Measurements from ENCODE around the gene ABR. TPM values are rescaled to one million over a fixed set of nuclear protein-coding genes. Genes with fewer than 3 reads are reported as not detected.

ABR gene
- total and polyA plus RNA-seq, 8 donors = 59.0 to 187 (median 80.5) TPM

DNA sequence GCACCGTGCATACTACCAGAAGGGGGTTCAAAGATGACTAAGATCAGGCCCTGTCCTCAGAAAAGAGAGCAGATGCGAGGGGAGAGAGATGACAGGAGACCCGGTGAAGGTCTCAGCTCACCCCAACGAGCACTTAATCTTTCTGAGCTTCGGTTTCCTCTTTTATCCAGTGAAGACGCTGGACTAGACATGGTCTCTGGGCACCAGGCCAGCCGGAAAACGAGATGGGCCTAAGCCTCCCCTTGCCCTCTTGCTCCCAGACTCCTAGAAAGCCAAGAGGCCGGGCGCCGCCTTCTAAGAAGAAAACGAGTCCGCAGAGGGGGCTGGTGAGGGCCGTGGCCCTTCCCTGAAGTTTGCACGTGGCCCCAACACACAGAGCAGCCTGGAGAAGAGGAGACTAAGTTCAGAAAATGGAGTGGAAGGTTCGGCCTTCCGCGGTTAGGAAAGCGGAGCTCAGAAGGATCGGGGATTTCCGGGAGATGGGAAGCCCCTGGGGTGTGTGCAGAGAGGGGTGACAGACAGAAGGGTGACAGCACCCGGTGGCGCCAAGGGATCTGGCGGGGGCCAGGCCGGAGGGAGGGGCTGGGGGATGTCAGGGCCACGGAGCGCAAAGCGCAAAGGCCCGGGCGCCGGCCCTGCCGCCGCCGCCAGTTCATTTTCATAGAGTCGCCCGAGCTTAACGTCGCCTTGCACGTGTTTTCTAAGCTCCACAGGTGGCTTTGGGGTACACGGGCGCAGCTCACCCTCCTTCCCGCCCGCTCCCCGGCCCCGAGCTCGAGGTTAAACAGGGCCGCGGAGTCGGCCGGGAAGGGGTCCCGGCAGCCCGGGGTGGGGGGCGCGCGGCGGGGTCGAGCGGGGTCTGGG is 48.4 kb upstream of the ABR start:
- peaks cover 5 to 57% of the 10 kb centered on the region in 2 donors for H3K4me1 ChIP-seq
- H3K27me3 ChIP-seq = peaks cover 0 to 60% of the 10 kb centered on the region in 2 donors
- H3K27ac ChIP-seq = peak overlapping the region; percentile 29 to 67
- intact Hi-C loops (cut with DNase I) = no loop called here
- H3K36me3 ChIP-seq = no peaks in the 10 kb centered on the region
- ATAC-seq (peak; percentile 25), DNase-seq (peak in 2 of 4 donors; percentile 64 to 80)
- TF ChIP-seq, protein P1, sequence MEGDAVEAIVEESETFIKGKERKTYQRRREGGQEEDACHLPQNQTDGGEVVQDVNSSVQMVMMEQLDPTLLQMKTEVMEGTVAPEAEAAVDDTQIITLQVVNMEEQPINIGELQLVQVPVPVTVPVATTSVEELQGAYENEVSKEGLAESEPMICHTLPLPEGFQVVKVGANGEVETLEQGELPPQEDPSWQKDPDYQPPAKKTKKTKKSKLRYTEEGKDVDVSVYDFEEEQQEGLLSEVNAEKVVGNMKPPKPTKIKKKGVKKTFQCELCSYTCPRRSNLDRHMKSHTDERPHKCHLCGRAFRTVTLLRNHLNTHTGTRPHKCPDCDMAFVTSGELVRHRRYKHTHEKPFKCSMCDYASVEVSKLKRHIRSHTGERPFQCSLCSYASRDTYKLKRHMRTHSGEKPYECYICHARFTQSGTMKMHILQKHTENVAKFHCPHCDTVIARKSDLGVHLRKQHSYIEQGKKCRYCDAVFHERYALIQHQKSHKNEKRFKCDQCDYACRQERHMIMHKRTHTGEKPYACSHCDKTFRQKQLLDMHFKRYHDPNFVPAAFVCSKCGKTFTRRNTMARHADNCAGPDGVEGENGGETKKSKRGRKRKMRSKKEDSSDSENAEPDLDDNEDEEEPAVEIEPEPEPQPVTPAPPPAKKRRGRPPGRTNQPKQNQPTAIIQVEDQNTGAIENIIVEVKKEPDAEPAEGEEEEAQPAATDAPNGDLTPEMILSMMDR (IDR thresholded peaks at IDR 0.05) = no peak
- H3K4me3 ChIP-seq = peak overlapping the region; percentile 43 to 61
- H3K9me3 ChIP-seq = no peaks in the 10 kb centered on the region

DNA sequence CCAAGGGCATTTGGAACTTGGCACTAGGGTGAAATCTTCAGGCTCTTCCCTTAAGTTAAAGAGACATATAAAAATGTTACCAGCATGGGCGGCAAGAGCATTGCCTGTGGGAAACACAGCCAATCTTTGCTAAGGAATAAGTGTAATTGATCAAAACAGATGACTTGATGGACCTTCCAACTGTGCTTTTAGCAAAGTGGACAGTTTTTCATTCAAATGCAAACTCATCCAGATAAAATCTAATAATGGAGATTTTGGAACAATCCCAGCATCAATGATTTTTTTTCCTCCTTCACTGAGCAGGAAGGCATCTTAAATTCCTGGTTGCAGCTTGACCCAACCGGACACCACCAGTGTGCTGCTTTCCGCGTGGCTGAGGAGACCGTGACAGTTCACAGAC is 47.6 kb upstream of the ABR start:
- no peaks in the 10 kb centered on the region for H3K9me3 ChIP-seq

DNA sequence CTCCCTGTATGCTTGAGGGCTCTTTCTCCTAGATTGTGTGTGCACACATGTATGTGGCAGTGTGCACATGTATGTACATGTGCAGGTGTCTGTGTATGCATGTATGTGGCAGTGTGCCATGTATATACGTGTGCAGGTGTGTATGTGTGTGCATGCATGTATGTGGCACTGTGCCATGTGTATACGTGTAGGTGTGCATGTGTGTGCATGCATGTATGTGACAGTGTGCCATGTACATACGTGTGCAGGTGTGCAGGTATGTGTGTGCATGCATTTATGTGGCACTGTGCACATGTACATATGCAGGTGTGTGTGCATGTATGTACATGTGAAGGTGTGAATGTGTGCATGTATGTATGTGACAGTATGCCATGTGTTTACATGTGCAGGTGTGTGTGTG is 46.5 kb upstream of the ABR start:
- H3K9me3 ChIP-seq = no peaks in the 10 kb centered on the region
- ATAC-seq (no peak), DNase-seq (no peak)
- H3K4me1 ChIP-seq = peaks cover 5 to 46% of the 10 kb centered on the region in 2 donors
- H3K36me3 ChIP-seq = no peaks in the 10 kb centered on the region
- no peak overlapping the region for H3K4me3 ChIP-seq
- peaks cover 0 to 47% of the 10 kb centered on the region in 2 donors for H3K27me3 ChIP-seq
- no peak overlapping the region for H3K27ac ChIP-seq
- TF ChIP-seq, protein P1 (IDR thresholded peaks at IDR 0.05) = no peak
- intact Hi-C loops (cut with DNase I) = no loop called here

More for the DNA sequence above, 47.6 kb upstream of the ABR start:
- peaks cover 0 to 57% of the 10 kb centered on the region in 2 donors for H3K27me3 ChIP-seq
- peak overlapping the region; percentile 43 to 61 for H3K4me3 ChIP-seq
- no peak for ATAC-seq
- no peak for DNase-seq
- TF ChIP-seq, protein P1 (IDR thresholded peaks at IDR 0.05) = no peak
- intact Hi-C loops (cut with DNase I) = no loop called here
- H3K36me3 ChIP-seq = no peaks in the 10 kb centered on the region
- H3K4me1 ChIP-seq = peaks cover 5 to 54% of the 10 kb centered on the region in 2 donors
- no peak overlapping the region for H3K27ac ChIP-seq

DNA sequence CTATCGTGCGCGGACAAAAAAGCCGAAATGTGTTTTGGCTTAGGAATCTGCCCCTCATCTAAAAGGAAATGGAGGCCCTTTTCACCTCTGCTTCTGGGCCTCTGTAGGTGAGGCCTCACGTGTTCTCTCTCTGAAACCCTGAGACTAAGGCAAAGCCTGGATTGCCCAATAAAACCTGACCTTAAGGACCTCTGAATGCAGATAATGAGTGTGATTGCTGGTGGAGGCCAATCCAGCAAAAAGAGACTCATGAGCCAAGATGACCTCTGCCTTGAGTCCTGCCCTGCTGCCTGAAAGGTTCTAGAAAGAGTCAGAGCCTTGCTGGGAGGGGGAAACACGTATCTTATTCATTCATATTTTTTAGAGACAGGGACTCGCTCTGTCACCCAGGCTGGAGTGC is 44.5 kb upstream of the ABR start:
- ATAC-seq = no peak
- no peak overlapping the region for H3K27ac ChIP-seq
- H3K4me1 ChIP-seq = peaks cover 5 to 26% of the 10 kb centered on the region in 2 donors
- no peaks in the 10 kb centered on the region for H3K9me3 ChIP-seq
- DNase-seq = no peak
- intact Hi-C loops (cut with DNase I) = no loop called here
- TF ChIP-seq, protein P1 (IDR thresholded peaks at IDR 0.05) = no peak
- H3K4me3 ChIP-seq = no peak overlapping the region
- no peaks in the 10 kb centered on the region for H3K36me3 ChIP-seq
- H3K27me3 ChIP-seq = peaks cover 0 to 27% of the 10 kb centered on the region in 2 donors

DNA sequence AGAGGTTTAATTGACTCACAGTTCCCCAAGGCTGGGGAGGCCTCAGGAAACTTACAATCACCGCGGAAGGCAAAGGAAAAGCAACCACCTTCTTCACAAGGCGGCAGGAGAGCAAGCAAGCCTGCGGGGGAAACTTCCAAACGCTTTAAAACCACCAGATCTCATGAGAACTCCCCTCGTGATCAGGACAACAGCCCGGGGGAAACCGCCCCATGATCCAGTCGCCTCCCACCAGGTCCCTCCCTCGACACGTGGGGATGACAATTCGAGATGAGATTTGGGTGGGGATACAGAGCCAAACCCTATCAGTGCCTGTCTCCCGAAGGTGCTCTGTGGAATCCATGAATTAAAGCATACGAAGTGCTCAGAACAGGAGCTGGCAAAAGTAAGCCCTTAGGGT is 43.9 kb upstream of the ABR start:
- peaks cover 0 to 20% of the 10 kb centered on the region in 2 donors for H3K27me3 ChIP-seq
- TF ChIP-seq, protein P1 (IDR thresholded peaks at IDR 0.05) = no peak
- no peak overlapping the region for H3K4me3 ChIP-seq
- no peak overlapping the region for H3K27ac ChIP-seq
- H3K36me3 ChIP-seq = no peaks in the 10 kb centered on the region
- intact Hi-C loops (cut with DNase I) = no loop called here
- no peak for ATAC-seq
- H3K4me1 ChIP-seq = peaks cover 4 to 19% of the 10 kb centered on the region in 2 donors
- peak in 1 of 4 donors; percentile 33 for DNase-seq
- H3K9me3 ChIP-seq = no peaks in the 10 kb centered on the region
